SK-N-SH treated with all-trans-retinoic acid at 6 μM for 48 hours (cell line): ENCODE data around the gene SLC2A6.
A peak's percentile ranks its signal among the peaks of the same experiment; 100 is the strongest.
"Not testable (repeated sequence)": the region's sequence is repeated elsewhere in the genome, so short reads cannot be mapped to it uniquely, and the experiment has no call there.

ENCODE experiments used
- ATAC-seq: fragments of 200-7000 bp; cut with Tn5 transposase; 3 replicates; pipeline ENCODE4 v1.9.1; 2020; ENCODE audit warnings: mild to moderate bottlenecking, moderate library complexity
- ARNTL ChIP-seq: fragments of 450-650 bp; formaldehyde crosslinking; IDR thresholded peaks from 2 replicates; pipeline ENCODE4 v1.5.0; 2020; ENCODE audit warnings: low read depth, mild to moderate bottlenecking, moderate library complexity, borderline replicate concordance
- BACH2 ChIP-seq: fragments of 250-450 bp; sonication (Bioruptor Pico); IDR thresholded peaks from 2 replicates; pipeline ENCODE4 v1.9.0; 2021; ENCODE audit warnings: mild to moderate bottlenecking, borderline replicate concordance
- CSDC2 ChIP-seq: fragments of 250-450 bp; sonication (Bioruptor Pico); IDR thresholded peaks from 2 replicates; pipeline ENCODE4 v1.5.0; 2020; ENCODE audit warnings: mild to moderate bottlenecking, moderate library complexity
- GLIS3 ChIP-seq: fragments of 250-450 bp; sonication (Bioruptor Pico); IDR thresholded peaks from 2 replicates; pipeline ENCODE4 v1.5.0; 2020; ENCODE audit warnings: mild to moderate bottlenecking, moderate library complexity
- ISL1 ChIP-seq: fragments of 250-450 bp; sonication (Bioruptor Pico); IDR thresholded peaks from 2 replicates; pipeline ENCODE4 v2.1.2; 2022; ENCODE audit warnings: mild to moderate bottlenecking, moderate library complexity
- OSR1 ChIP-seq: fragments of 250-450 bp; sonication (Bioruptor Pico); IDR thresholded peaks from 2 replicates; pipeline ENCODE4 v1.8.0; 2022; ENCODE audit warnings: moderate library complexity, mild to moderate bottlenecking, inconsistent platforms
- PPARA ChIP-seq: fragments of 250-450 bp; sonication (Bioruptor Pico); IDR thresholded peaks from 2 replicates; pipeline ENCODE4 v1.5.0; 2020; ENCODE audit warnings: mild to moderate bottlenecking, borderline replicate concordance
- RARB ChIP-seq: fragments of 250-450 bp; sonication (Bioruptor Pico); IDR thresholded peaks from 2 replicates; pipeline ENCODE4 v1.8.0; 2021; ENCODE audit warnings: mild to moderate bottlenecking, moderate library complexity
- SNAI2 ChIP-seq: fragments of 250-450 bp; sonication (Bioruptor Pico); IDR thresholded peaks from 2 replicates; pipeline ENCODE4 v1.5.0; 2020; ENCODE audit warnings: mild to moderate bottlenecking, moderate library complexity
- TCF4 ChIP-seq: fragments of 250-450 bp; sonication (Bioruptor Pico); IDR thresholded peaks from 2 replicates; pipeline ENCODE4 v1.8.0; 2021; ENCODE audit warnings: mild to moderate bottlenecking, moderate library complexity, borderline replicate concordance
- TOX ChIP-seq: fragments of 250-450 bp; sonication (Bioruptor Pico); IDR thresholded peaks from 2 replicates; pipeline ENCODE4 v1.8.0; 2021; ENCODE audit warnings: mild to moderate bottlenecking, moderate library complexity, borderline replicate concordance
- ZC3H10 ChIP-seq: fragments of 250-450 bp; sonication (Bioruptor Pico); IDR thresholded peaks from 2 replicates; pipeline ENCODE4 v1.5.1; 2021; ENCODE audit warnings: mild to moderate bottlenecking, moderate library complexity
- ZFP3 ChIP-seq: fragments of 250-450 bp; sonication (Bioruptor Pico); IDR thresholded peaks from 2 replicates; pipeline ENCODE4 v1.5.0; 2020; ENCODE audit warnings: mild to moderate bottlenecking, moderate library complexity
- ZFP30 ChIP-seq: fragments of 450-650 bp; formaldehyde crosslinking; IDR thresholded peaks from 2 replicates; pipeline ENCODE4 v1.5.0; 2022; ENCODE audit warnings: mild to moderate bottlenecking, moderate library complexity
- ZNF70 ChIP-seq: fragments of 450-650 bp; formaldehyde crosslinking; IDR thresholded peaks from 2 replicates; pipeline ENCODE4 v1.5.0; 2020; ENCODE audit warnings: mild to moderate bottlenecking, moderate library complexity
- TF ChIP-seq, protein P1 (sequence below): fragments of 250-450 bp; sonication (Bioruptor Pico); IDR thresholded peaks from 2 replicates; pipeline ENCODE4 v1.5.1; 2021; ENCODE audit warnings: mild to moderate bottlenecking, moderate library complexity
- TF ChIP-seq, protein P2 (sequence below): fragments of 250-450 bp; sonication (Bioruptor Pico); IDR thresholded peaks from 2 replicates; pipeline ENCODE4 v1.8.0; 2021; ENCODE audit warnings: low read depth, mild to moderate bottlenecking, moderate library complexity, borderline replicate concordance
- TF ChIP-seq, protein P3 (sequence below): fragments of 250-450 bp; sonication (Bioruptor Pico); IDR thresholded peaks from 2 replicates; pipeline ENCODE4 v1.5.1; 2020; ENCODE audit warnings: low read depth, mild to moderate bottlenecking, moderate library complexity
- TF ChIP-seq, protein P4 (sequence below): fragments of 250-450 bp; sonication (Bioruptor Pico); IDR thresholded peaks from 2 replicates; pipeline ENCODE4 v1.8.0; 2020; ENCODE audit warnings: mild to moderate bottlenecking, moderate library complexity, borderline replicate concordance
- TF ChIP-seq, protein P5 (sequence below): fragments of 250-450 bp; sonication (Bioruptor Pico); IDR thresholded peaks from 2 replicates; pipeline ENCODE4 v1.5.0; 2020; ENCODE audit warnings: mild to moderate bottlenecking, moderate library complexity

The SLC2A6 gene

DNA sequence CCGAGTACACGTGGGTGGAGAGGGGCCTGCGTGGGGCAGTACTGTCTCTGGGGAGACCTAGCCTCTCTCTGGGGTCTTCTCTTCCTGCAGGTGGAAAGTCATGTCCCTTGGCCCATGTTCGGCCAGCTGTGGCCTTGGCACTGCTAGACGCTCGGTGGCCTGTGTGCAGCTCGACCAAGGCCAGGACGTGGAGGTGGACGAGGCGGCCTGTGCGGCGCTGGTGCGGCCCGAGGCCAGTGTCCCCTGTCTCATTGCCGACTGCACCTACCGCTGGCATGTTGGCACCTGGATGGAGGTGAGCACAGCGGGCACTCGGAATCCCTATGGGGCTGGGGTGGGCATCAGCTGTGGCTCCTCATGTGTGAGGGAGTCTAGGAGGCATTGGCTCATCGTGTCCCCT is 24.6 kb downstream of the SLC2A6 start:
- TF ChIP-seq OSR1 (CRISPR knock-in tag) (no peak), ZFP30 (CRISPR knock-in tag) (no peak)
- ATAC-seq: no peak

DNA sequence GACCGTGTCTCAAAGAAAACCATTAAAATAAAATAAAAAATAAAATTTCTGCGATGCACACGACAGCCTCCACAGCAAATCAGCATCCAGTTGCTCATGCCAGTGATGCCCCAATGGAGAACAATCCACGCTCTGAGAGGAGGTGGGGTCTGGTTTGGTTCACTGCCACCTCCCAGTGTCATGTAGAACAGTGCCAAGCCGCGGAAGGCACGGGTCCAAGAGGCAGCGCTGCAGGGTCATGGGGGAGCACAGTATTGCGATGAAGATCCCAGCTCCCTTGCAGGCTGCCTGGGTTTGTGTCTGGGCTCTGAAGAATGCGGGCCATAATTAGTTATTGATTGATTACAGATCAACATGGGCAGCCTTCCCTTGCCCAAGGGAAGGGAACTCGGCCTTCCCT is 25.2 kb downstream of the SLC2A6 start:
- no peak for ATAC-seq
- TF ChIP-seq, protein P1, sequence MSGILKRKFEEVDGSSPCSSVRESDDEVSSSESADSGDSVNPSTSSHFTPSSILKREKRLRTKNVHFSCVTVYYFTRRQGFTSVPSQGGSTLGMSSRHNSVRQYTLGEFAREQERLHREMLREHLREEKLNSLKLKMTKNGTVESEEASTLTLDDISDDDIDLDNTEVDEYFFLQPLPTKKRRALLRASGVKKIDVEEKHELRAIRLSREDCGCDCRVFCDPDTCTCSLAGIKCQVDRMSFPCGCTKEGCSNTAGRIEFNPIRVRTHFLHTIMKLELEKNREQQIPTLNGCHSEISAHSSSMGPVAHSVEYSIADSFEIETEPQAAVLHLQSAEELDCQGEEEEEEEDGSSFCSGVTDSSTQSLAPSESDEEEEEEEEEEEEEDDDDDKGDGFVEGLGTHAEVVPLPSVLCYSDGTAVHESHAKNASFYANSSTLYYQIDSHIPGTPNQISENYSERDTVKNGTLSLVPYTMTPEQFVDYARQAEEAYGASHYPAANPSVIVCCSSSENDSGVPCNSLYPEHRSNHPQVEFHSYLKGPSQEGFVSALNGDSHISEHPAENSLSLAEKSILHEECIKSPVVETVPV (CRISPR knock-in tag): no peak
- no peak for TF ChIP-seq GLIS3 (CRISPR knock-in tag)
- TF ChIP-seq OSR1 (CRISPR knock-in tag): no peak
- TF ChIP-seq, protein P2, sequence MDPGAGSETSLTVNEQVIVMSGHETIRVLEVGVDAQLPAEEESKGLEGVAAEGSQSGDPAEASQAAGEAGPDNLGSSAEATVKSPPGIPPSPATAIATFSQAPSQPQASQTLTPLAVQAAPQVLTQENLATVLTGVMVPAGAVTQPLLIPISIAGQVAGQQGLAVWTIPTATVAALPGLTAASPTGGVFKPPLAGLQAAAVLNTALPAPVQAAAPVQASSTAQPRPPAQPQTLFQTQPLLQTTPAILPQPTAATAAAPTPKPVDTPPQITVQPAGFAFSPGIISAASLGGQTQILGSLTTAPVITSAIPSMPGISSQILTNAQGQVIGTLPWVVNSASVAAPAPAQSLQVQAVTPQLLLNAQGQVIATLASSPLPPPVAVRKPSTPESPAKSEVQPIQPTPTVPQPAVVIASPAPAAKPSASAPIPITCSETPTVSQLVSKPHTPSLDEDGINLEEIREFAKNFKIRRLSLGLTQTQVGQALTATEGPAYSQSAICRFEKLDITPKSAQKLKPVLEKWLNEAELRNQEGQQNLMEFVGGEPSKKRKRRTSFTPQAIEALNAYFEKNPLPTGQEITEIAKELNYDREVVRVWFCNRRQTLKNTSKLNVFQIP (CRISPR knock-in tag): no peak
- TF ChIP-seq RARB (CRISPR knock-in tag): no peak
- TF ChIP-seq TOX (CRISPR knock-in tag): no peak
- no peak for TF ChIP-seq BACH2 (CRISPR knock-in tag)
- TF ChIP-seq SNAI2 (CRISPR knock-in tag): no peak
- TF ChIP-seq ZFP30 (CRISPR knock-in tag): no peak
- TF ChIP-seq ARNTL (CRISPR knock-in tag): no peak
- TF ChIP-seq ISL1: no peak
- TF ChIP-seq, protein P3, sequence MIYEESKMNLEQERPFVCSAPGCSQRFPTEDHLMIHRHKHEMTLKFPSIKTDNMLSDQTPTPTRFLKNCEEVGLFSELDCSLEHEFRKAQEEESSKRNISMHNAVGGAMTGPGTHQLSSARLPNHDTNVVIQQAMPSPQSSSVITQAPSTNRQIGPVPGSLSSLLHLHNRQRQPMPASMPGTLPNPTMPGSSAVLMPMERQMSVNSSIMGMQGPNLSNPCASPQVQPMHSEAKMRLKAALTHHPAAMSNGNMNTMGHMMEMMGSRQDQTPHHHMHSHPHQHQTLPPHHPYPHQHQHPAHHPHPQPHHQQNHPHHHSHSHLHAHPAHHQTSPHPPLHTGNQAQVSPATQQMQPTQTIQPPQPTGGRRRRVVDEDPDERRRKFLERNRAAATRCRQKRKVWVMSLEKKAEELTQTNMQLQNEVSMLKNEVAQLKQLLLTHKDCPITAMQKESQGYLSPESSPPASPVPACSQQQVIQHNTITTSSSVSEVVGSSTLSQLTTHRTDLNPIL (CRISPR knock-in tag): no peak
- no peak for TF ChIP-seq ZC3H10
- no peak for TF ChIP-seq ZFP3 (CRISPR knock-in tag)
- no peak for TF ChIP-seq PPARA (CRISPR knock-in tag)
- TF ChIP-seq, all 23 proteins: peak for 0

DNA sequence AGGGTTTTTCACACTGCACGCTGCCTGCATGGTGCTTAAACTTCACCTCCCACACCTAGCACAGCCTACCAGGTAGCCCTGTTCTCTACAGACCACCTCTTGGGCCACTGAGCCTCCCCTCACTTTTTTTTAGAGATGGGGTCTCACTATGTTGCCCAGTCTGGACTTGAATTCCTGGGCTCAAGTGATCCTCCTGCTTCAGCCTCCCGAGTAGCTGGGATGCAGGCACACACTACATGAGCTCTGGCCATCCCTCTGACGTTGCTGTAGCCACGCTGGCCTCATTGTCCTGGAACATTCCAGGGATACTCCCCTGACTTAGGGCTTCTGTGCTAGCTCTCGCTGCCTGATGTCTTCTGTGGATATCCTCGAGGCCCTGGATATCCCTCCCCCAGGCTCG is 26.3 kb downstream of the SLC2A6 start:
- ATAC-seq: no peak
- TF ChIP-seq ISL1: no peak
- TF ChIP-seq, protein P3 (CRISPR knock-in tag): no peak
- no peak for TF ChIP-seq PPARA (CRISPR knock-in tag)
- TF ChIP-seq TCF4: no peak
- TF ChIP-seq, protein P1 (CRISPR knock-in tag): no peak
- no peak for TF ChIP-seq ZNF70
- no peak for TF ChIP-seq RARB (CRISPR knock-in tag)
- no peak for TF ChIP-seq CSDC2 (CRISPR knock-in tag)
- TF ChIP-seq ZFP30 (CRISPR knock-in tag): no peak

DNA sequence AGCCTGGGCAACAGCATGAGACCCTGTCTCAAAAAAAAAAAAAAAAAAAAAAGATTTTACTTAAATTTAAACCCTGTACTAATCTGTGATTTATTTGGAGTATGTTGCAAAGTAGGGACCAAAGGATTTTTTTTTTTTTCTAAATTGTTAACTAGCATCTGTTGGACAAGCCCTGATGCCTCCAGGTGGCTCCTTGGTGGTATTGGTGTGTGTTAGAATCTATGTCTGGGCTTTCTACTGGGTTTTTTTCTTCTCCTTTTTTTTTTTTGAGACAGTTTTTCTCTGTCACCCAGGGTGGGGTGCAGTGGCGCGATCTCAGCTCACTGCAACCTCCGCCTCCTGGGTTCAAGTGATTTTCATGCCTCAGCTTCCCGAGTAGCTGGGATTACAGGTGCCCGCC is 27.0 kb downstream of the SLC2A6 start:
- not testable (repeated sequence) for ATAC-seq

DNA sequence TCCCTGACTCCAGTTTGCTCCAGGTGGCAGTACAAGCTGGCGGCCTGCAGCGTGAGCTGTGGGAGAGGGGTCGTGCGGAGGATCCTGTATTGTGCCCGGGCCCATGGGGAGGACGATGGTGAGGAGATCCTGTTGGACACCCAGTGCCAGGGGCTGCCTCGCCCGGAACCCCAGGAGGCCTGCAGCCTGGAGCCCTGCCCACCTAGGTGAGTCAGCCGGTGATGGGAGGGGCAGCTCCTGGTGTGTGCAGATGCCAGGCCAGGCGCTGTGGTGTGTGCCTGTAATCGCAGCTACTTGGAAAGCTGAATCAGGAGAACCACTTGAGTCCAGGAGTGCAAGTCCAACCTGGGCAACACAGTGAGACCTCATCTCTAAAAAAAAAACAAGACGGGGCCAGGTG is 29.1 kb downstream of the SLC2A6 start:
- peak; percentile 30; the same call in 2 of the 3 replicates for ATAC-seq
- no peak for TF ChIP-seq ZFP3 (CRISPR knock-in tag)
- TF ChIP-seq, protein P4, sequence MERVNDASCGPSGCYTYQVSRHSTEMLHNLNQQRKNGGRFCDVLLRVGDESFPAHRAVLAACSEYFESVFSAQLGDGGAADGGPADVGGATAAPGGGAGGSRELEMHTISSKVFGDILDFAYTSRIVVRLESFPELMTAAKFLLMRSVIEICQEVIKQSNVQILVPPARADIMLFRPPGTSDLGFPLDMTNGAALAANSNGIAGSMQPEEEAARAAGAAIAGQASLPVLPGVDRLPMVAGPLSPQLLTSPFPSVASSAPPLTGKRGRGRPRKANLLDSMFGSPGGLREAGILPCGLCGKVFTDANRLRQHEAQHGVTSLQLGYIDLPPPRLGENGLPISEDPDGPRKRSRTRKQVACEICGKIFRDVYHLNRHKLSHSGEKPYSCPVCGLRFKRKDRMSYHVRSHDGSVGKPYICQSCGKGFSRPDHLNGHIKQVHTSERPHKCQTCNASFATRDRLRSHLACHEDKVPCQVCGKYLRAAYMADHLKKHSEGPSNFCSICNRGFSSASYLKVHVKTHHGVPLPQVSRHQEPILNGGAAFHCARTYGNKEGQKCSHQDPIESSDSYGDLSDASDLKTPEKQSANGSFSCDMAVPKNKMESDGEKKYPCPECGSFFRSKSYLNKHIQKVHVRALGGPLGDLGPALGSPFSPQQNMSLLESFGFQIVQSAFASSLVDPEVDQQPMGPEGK (CRISPR knock-in tag): no peak
- TF ChIP-seq ZNF70: no peak
- TF ChIP-seq ZFP30 (CRISPR knock-in tag): no peak
- no peak for TF ChIP-seq CSDC2 (CRISPR knock-in tag)
- TF ChIP-seq, protein P5, sequence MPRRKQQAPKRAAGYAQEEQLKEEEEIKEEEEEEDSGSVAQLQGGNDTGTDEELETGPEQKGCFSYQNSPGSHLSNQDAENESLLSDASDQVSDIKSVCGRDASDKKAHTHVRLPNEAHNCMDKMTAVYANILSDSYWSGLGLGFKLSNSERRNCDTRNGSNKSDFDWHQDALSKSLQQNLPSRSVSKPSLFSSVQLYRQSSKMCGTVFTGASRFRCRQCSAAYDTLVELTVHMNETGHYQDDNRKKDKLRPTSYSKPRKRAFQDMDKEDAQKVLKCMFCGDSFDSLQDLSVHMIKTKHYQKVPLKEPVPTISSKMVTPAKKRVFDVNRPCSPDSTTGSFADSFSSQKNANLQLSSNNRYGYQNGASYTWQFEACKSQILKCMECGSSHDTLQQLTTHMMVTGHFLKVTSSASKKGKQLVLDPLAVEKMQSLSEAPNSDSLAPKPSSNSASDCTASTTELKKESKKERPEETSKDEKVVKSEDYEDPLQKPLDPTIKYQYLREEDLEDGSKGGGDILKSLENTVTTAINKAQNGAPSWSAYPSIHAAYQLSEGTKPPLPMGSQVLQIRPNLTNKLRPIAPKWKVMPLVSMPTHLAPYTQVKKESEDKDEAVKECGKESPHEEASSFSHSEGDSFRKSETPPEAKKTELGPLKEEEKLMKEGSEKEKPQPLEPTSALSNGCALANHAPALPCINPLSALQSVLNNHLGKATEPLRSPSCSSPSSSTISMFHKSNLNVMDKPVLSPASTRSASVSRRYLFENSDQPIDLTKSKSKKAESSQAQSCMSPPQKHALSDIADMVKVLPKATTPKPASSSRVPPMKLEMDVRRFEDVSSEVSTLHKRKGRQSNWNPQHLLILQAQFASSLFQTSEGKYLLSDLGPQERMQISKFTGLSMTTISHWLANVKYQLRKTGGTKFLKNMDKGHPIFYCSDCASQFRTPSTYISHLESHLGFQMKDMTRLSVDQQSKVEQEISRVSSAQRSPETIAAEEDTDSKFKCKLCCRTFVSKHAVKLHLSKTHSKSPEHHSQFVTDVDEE (CRISPR knock-in tag): no peak
- TF ChIP-seq SNAI2 (CRISPR knock-in tag): no peak
- no peak for TF ChIP-seq RARB (CRISPR knock-in tag)
- TF ChIP-seq, protein P1 (CRISPR knock-in tag): no peak
- no peak for TF ChIP-seq ZC3H10
